ENCODE results near the gene ZNF415. TPM values are rescaled to one million over a fixed set of nuclear protein-coding genes. Genes with fewer than 3 reads are reported as not detected.
"Not testable (repeated sequence)": the region's sequence is repeated elsewhere in the genome, so short reads cannot be mapped to it uniquely, and the experiment has no call there.

ZNF415 gene
- total RNA-seq, 1 donor from 2014 or later, result 0.41 TPM

DNA sequence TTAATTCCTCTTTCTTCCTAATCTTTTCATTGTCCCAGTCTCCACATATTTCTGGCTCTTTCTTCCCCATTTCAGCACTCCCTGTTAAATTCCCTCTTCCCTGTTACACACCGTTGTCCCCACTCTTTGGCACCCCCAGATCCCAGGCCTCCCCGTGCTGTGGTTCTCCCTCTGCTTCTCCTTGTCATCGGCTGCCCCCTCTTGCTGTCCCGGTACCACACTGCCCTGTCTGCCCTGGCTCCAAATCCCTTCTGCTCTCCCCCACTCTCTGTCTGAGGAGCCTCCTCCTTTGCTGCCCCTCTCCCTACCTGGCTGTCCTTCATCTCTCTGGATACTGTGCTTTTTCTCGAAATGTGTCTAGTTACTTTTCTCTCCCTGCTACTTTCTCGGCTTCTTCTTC, 983 bp downstream of the ZNF415 start:
- H3K9me3 Mint-ChIP-seq, result peaks cover 70% of the 10 kb centered on the region
- peaks cover 2% of the 10 kb centered on the region for H3K27me3 Mint-ChIP-seq (ENCODE audit: low read depth)
- H3K27ac Mint-ChIP-seq, result no peak overlapping the region
- H3K4me1 Mint-ChIP-seq (ENCODE audit: low read depth), result no peaks in the 10 kb centered on the region
- intact Hi-C loops (cut with micrococcal nuclease), result no loop called here
- H3K36me3 Mint-ChIP-seq (ENCODE audit: low read depth), result no peaks in the 10 kb centered on the region
- H3K4me3 Mint-ChIP-seq (ENCODE audit: low read depth), result no peak overlapping the region
- no peak for DNase-seq (ENCODE audit: low spot score)

- H3K9me3 Mint-ChIP-seq, result peaks cover 65% of the 10 kb centered on the region
- no peak overlapping the region for H3K27ac Mint-ChIP-seq
- H3K4me3 Mint-ChIP-seq (ENCODE audit: low read depth), result no peak overlapping the region
- no peaks in the 10 kb centered on the region for H3K4me1 Mint-ChIP-seq (ENCODE audit: low read depth)
- H3K27me3 Mint-ChIP-seq (ENCODE audit: low read depth), result peaks cover 2% of the 10 kb centered on the region
- no peaks in the 10 kb centered on the region for H3K36me3 Mint-ChIP-seq (ENCODE audit: low read depth)
- intact Hi-C loops (cut with micrococcal nuclease), result no loop called here
- DNase-seq (ENCODE audit: low spot score), result no peak
Observed at GRCh38 chr19:53131085-53131590, 1.6 kb downstream of the ZNF415 start.

DNA sequence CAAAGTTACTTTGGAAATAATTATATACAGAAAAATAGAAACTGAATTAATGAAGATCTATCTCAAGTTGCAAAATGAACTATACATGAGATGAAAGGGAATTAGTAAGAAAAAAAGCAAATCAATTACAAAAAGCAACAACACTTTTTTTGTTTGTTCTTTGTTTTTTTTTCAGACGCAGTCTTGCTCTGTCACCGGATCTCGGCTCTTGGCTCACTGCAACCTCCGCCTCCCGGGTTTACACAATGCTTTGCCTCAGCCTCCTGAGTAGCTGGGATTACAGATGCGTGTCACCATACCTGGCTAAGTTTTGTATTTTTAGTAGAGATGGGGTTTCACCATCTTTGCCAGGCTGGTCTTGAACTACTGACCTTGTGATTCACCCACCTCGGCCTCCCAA, 2.2 kb downstream of the ZNF415 start:
- Mint-ChIP-seq H3K36me3 (ENCODE audit: low read depth) (no peaks in the 10 kb centered on the region), H3K9me3 (peaks cover 60% of the 10 kb centered on the region), H3K27ac (no peak overlapping the region), H3K4me3 (ENCODE audit: low read depth) (no peak overlapping the region), H3K27me3 (ENCODE audit: low read depth) (peaks cover 2% of the 10 kb centered on the region), H3K4me1 (ENCODE audit: low read depth) (no peaks in the 10 kb centered on the region)
- intact Hi-C loops (cut with micrococcal nuclease), result no loop called here
- DNase-seq (ENCODE audit: low spot score), result no peak

DNA sequence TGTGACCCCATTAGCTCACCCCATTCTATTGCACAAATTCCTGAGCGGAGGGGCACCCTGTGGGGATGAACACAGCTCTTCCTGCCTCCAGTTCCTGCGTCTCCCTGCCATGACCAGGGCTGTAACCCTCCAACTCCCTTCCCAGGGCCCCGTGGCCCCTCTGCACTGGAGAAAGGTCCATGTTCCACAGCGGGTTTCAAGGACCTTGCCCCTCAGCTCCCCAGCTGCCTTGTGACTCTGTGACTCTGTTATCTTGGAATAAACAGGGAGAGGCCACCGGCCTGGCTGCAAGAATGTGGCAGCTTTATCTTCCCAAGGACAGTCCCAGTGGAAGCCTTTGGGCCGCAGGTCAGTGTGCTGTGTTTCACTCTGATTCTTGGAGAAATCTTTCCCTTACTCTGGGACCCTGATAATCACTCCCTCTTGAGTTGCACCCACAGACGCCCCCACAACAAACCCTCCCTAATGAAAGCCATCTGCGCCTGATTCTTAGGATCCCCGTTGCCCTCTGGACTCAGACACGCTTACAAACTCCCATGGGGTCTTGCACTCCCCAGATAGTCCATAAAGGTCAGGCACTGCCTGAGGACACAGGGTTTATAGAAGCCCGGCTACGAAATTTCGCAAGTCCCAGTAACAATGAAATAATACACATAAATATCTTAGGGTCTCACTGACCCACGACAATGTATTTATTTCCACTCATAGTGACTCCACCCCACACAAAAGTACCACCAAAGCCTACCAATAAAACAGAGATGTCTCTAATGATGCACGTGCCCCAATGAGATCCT, 5.8 kb downstream of the ZNF415 start:
- H3K27ac Mint-ChIP-seq; DNase-seq (ENCODE audit: low spot score); H3K36me3 Mint-ChIP-seq (ENCODE audit: low read depth); H3K4me3 Mint-ChIP-seq (ENCODE audit: low read depth); H3K4me1 Mint-ChIP-seq (ENCODE audit: low read depth); H3K27me3 Mint-ChIP-seq (ENCODE audit: low read depth); intact Hi-C loops (cut with micrococcal nuclease): not testable (repeated sequence)
- H3K9me3 Mint-ChIP-seq, result peaks cover 62% of the 10 kb centered on the region

DNA sequence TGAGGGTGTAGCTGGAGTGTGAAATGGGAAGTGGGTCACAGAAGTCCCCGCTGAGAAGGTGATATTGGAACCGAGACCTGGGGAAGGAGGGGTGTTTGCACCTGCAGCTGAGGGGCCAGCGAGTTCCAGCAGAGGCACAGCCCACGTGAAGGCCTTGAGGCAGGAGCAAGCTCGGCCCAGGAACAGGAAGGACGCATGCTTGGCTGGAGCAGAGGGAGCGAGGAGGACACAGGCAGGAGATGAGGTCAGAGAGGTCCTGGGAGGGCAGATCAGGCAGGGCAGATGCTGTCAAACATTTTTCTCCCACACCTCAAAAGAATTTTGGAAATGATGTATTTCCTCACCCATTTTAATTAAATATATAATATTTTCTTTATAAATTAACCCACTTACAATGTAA, 9.3 kb downstream of the ZNF415 start:
- Mint-ChIP-seq H3K4me1 (ENCODE audit: low read depth) (no peaks in the 10 kb centered on the region), H3K9me3 (peaks cover 58% of the 10 kb centered on the region), H3K27ac (no peak overlapping the region), H3K4me3 (ENCODE audit: low read depth) (no peak overlapping the region), H3K36me3 (ENCODE audit: low read depth) (no peaks in the 10 kb centered on the region), H3K27me3 (ENCODE audit: low read depth) (no peaks in the 10 kb centered on the region)
- DNase-seq (ENCODE audit: low spot score), result no peak
- intact Hi-C loops (cut with micrococcal nuclease), result no loop called here

GRCh38 chr19:53112286-53112685, 20.4 kb downstream of the ZNF415 start:
- Mint-ChIP-seq H3K4me1 (ENCODE audit: low read depth) (no peaks in the 10 kb centered on the region), H3K36me3 (ENCODE audit: low read depth) (peaks cover 26% of the 10 kb centered on the region), H3K9me3 (peaks cover 71% of the 10 kb centered on the region), H3K27ac (no peak overlapping the region), H3K4me3 (ENCODE audit: low read depth) (no peak overlapping the region), H3K27me3 (ENCODE audit: low read depth) (no peaks in the 10 kb centered on the region)
- intact Hi-C loops (cut with micrococcal nuclease), result no loop called here
- DNase-seq (ENCODE audit: low spot score), result no peak

DNA sequence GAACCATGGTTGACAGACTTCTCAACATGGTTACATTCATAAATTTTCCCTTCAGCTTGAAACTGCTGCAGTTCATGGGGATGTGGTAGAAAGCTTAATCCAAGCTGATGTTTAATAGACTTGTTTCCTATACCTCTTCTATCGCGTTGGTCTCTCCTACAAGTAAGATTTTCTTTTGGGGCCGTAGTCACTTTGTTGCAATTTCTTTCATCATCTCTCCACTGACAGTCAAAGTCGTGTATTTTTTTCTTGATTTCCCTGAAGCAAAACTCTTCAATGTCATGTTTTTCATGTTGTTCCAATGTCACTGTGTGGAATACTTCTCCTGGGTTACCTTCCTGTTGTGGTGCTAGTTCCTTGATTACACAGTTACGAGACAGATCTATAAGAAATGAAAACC, 23.2 kb downstream of the ZNF415 start:
- H3K9me3 Mint-ChIP-seq, result peaks cover 50% of the 10 kb centered on the region
- no peaks in the 10 kb centered on the region for H3K4me1 Mint-ChIP-seq (ENCODE audit: low read depth)
- no peak overlapping the region for H3K4me3 Mint-ChIP-seq (ENCODE audit: low read depth)
- peaks cover 16% of the 10 kb centered on the region for H3K36me3 Mint-ChIP-seq (ENCODE audit: low read depth)
- DNase-seq (ENCODE audit: low spot score), result no peak
- no peak overlapping the region for H3K27ac Mint-ChIP-seq
- intact Hi-C loops (cut with micrococcal nuclease), result no loop called here
- no peaks in the 10 kb centered on the region for H3K27me3 Mint-ChIP-seq (ENCODE audit: low read depth)

- Mint-ChIP-seq H3K27me3 (ENCODE audit: low read depth) (no peaks in the 10 kb centered on the region), H3K4me1 (ENCODE audit: low read depth) (peaks cover 19% of the 10 kb centered on the region), H3K4me3 (ENCODE audit: low read depth) (peak within 1 kb of the TSS; percentile 87), H3K36me3 (ENCODE audit: low read depth) (peaks cover 38% of the 10 kb centered on the region), H3K27ac (peak within 1 kb of the TSS; percentile 84), H3K9me3 (peaks cover 35% of the 10 kb centered on the region)
- intact Hi-C loops (cut with micrococcal nuclease), result loop anchor here (2.0 to 5.0 kb wide), 4 partner anchors 55 to 363 kb away; partner anchors contain the start of genes ZNF347 and ZNF813
- DNase-seq (ENCODE audit: low spot score), result peak; percentile 99
Observed at GRCh38 chr19:53103234-53104203, 29.2 kb downstream of the ZNF415 start, which contains the start of gene ZNF160. ZNF160 (minus strand) TSS chr19:53103422; CDS start chr19:53086276, 17,146 bp downstream.

DNA sequence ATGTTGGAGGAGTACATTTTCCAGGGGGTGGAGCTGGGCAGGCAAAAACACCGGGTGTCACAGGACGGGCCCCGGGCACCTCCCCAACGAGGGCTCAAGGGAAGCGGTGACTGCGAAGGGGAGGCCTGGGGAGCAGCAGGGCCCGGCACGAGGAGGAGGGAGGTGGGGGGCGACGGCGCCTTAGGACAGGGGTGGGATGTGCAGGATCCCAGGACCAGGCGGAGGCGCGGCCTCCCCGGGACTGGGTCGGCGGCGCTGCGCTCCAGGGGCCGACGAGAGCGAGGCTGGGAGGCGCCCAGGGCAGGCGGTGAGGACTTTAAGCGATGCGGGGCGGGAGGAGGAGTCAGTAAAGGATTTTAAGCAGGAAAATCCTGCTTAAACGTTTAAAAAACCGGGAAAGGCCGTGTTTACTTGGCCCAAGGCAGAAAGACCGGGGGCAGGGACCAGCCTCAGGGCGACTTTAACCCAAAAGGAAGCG, 29.9 kb downstream of the ZNF415 start:
- intact Hi-C loops (cut with micrococcal nuclease), result loop anchor here (2.0 to 5.0 kb wide), 4 partner anchors 56 to 364 kb away; partner anchors contain the start of genes ZNF347 and ZNF813
- Mint-ChIP-seq H3K36me3 (ENCODE audit: low read depth) (peaks cover 46% of the 10 kb centered on the region), H3K27me3 (ENCODE audit: low read depth) (no peaks in the 10 kb centered on the region), H3K27ac (peak overlapping the region; percentile 84), H3K9me3 (peaks cover 35% of the 10 kb centered on the region), H3K4me3 (ENCODE audit: low read depth) (peak overlapping the region; percentile 87), H3K4me1 (ENCODE audit: low read depth) (peaks cover 19% of the 10 kb centered on the region)
- DNase-seq (ENCODE audit: low spot score), result peak; percentile 57

- H3K27ac Mint-ChIP-seq, result peak overlapping the region; percentile 84
- H3K9me3 Mint-ChIP-seq, result peaks cover 41% of the 10 kb centered on the region
- H3K4me1 Mint-ChIP-seq (ENCODE audit: low read depth), result peaks cover 19% of the 10 kb centered on the region
- no peaks in the 10 kb centered on the region for H3K27me3 Mint-ChIP-seq (ENCODE audit: low read depth)
- intact Hi-C loops (cut with micrococcal nuclease), result loop anchor here (2.0 to 5.0 kb wide), 4 partner anchors 57 to 365 kb away; partner anchors contain the start of genes ZNF347 and ZNF813
- DNase-seq (ENCODE audit: low spot score), result no peak
- H3K4me3 Mint-ChIP-seq (ENCODE audit: low read depth), result peak overlapping the region; percentile 87
- peaks cover 51% of the 10 kb centered on the region for H3K36me3 Mint-ChIP-seq (ENCODE audit: low read depth)
Observed at GRCh38 chr19:53102206-53102755, 30.4 kb downstream of the ZNF415 start.

DNA sequence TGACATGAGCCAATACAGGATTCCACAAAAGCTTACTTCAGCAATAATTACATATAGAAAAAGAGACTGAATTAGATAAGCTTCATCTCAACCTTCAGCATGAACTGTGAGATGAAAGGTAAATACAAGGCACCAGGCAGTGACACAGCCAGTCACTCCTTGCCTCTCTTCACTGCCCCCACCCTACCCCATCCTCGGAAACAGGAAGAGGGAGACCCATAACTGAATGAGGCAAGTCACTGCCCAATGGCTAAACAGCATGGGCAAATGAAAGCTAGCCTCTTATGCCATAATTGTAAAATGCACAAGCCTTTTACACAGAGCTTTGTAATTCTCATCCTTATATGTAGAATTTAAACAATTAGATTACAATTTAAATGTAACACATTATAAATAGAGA, 31.2 kb downstream of the ZNF415 start:
- intact Hi-C loops (cut with micrococcal nuclease), result loop anchor here (5.0 kb wide), 2 partner anchors 96 to 159 kb away; no protein-coding TSS in a partner anchor
- H3K4me1 Mint-ChIP-seq (ENCODE audit: low read depth), result peaks cover 19% of the 10 kb centered on the region
- H3K27me3 Mint-ChIP-seq (ENCODE audit: low read depth), result no peaks in the 10 kb centered on the region
- peak overlapping the region; percentile 84 for H3K27ac Mint-ChIP-seq
- peaks cover 56% of the 10 kb centered on the region for H3K36me3 Mint-ChIP-seq (ENCODE audit: low read depth)
- no peak for DNase-seq (ENCODE audit: low spot score)
- H3K4me3 Mint-ChIP-seq (ENCODE audit: low read depth), result peak overlapping the region; percentile 87
- H3K9me3 Mint-ChIP-seq, result peaks cover 37% of the 10 kb centered on the region

- DNase-seq (ENCODE audit: low spot score); H3K4me3 Mint-ChIP-seq (ENCODE audit: low read depth); intact Hi-C loops (cut with micrococcal nuclease); H3K27me3 Mint-ChIP-seq (ENCODE audit: low read depth); H3K27ac Mint-ChIP-seq: not testable (repeated sequence)
- peaks cover 84% of the 10 kb centered on the region for H3K36me3 Mint-ChIP-seq (ENCODE audit: low read depth)
- H3K9me3 Mint-ChIP-seq, result peaks cover 52% of the 10 kb centered on the region
- peaks cover 19% of the 10 kb centered on the region for H3K4me1 Mint-ChIP-seq (ENCODE audit: low read depth)
Observed at GRCh38 chr19:53098570-53098969, 34.1 kb downstream of the ZNF415 start.
